ENCODE measurements around the gene MYO1D. TPM values are rescaled to one million over a fixed set of nuclear protein-coding genes. Genes with fewer than 3 reads are reported as not detected.
"Not testable (repeated sequence)": the region's sequence is repeated elsewhere in the genome, so short reads cannot be mapped to it uniquely, and the experiment has no call there.

The MYO1D gene
- total RNA-seq, 1 experiment from 2014 or later = 57.2 TPM

DNA sequence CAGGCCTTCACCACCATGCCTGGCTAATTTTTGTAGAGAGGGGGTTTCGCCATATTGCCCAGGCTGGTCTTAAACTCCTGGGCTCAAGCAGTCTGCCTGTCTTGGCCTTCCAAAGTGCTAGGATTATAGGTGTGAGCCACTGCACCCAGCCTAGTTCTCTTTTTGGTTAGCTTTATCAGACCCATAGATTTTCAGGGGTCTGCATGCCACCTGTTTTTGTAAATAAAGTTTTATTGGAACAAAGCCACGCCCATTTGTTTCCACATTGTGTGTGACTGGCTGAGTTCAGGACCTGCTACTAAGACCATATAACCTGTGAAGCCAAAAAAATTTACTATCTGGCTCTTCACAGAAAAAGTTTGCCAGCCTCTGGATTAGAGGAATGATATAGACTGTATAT is 425.0 kb downstream of the MYO1D start:
- no TSS peak for BruUV-seq (replicated peaks)
- TF ChIP-seq, protein P1, sequence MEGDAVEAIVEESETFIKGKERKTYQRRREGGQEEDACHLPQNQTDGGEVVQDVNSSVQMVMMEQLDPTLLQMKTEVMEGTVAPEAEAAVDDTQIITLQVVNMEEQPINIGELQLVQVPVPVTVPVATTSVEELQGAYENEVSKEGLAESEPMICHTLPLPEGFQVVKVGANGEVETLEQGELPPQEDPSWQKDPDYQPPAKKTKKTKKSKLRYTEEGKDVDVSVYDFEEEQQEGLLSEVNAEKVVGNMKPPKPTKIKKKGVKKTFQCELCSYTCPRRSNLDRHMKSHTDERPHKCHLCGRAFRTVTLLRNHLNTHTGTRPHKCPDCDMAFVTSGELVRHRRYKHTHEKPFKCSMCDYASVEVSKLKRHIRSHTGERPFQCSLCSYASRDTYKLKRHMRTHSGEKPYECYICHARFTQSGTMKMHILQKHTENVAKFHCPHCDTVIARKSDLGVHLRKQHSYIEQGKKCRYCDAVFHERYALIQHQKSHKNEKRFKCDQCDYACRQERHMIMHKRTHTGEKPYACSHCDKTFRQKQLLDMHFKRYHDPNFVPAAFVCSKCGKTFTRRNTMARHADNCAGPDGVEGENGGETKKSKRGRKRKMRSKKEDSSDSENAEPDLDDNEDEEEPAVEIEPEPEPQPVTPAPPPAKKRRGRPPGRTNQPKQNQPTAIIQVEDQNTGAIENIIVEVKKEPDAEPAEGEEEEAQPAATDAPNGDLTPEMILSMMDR (IDR thresholded peaks at IDR 0.05; ENCODE audit: unreplicated experiment) = no peak
- no peak overlapping the region for H3K4me3 Mint-ChIP-seq (ENCODE audit: low read depth, unreplicated experiment)
- H3K27ac Mint-ChIP-seq (ENCODE audit: unreplicated experiment) = no peak overlapping the region
- H3K36me3 Mint-ChIP-seq (ENCODE audit: insufficient read depth, unreplicated experiment) = peaks cover 54% of the 10 kb centered on the region
- no peaks in the 10 kb centered on the region for H3K27me3 Mint-ChIP-seq (ENCODE audit: unreplicated experiment)
- intact Hi-C loops (cut with micrococcal nuclease; ENCODE audit: unreplicated experiment) = no loop called here
- H3K4me1 Mint-ChIP-seq (ENCODE audit: low read depth, unreplicated experiment) = peaks cover 5% of the 10 kb centered on the region
- no peaks in the 10 kb centered on the region for H3K9me3 Mint-ChIP-seq (ENCODE audit: low read depth, unreplicated experiment)
- CTCF ChIA-PET = no interaction called here
- no peak for DNase-seq

DNA sequence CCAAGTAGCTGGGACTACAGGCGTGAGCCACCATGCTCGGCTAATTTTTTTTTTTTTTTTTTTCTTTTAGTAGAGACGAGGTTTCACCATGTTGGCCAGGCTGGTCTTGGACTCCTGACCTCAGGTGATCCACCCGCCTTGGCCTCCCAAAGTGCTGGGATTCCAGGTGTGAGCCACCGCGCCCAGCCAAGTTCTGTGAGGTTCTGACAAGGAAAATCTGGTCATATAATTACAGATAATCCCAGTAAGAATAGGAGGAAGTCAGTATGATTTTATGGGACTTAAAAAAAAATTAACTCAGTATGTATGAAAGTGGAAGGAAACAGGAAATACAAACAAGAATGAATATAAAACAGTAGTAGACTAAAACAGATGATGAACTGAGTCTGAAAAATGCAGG is 426.5 kb downstream of the MYO1D start:
- H3K4me3 Mint-ChIP-seq (ENCODE audit: low read depth, unreplicated experiment); BruUV-seq (replicated peaks); DNase-seq; intact Hi-C loops (cut with micrococcal nuclease; ENCODE audit: unreplicated experiment); H3K9me3 Mint-ChIP-seq (ENCODE audit: low read depth, unreplicated experiment); H3K27me3 Mint-ChIP-seq (ENCODE audit: unreplicated experiment); H3K27ac Mint-ChIP-seq (ENCODE audit: unreplicated experiment): not testable (repeated sequence)
- H3K4me1 Mint-ChIP-seq (ENCODE audit: low read depth, unreplicated experiment) = peaks cover 18% of the 10 kb centered on the region
- peaks cover 67% of the 10 kb centered on the region for H3K36me3 Mint-ChIP-seq (ENCODE audit: insufficient read depth, unreplicated experiment)
- CTCF ChIA-PET = interaction anchor here (0.6 kb wide), 1 partner anchor 15 kb away, joined by 3 read pairs; no protein-coding TSS in a partner anchor

DNA sequence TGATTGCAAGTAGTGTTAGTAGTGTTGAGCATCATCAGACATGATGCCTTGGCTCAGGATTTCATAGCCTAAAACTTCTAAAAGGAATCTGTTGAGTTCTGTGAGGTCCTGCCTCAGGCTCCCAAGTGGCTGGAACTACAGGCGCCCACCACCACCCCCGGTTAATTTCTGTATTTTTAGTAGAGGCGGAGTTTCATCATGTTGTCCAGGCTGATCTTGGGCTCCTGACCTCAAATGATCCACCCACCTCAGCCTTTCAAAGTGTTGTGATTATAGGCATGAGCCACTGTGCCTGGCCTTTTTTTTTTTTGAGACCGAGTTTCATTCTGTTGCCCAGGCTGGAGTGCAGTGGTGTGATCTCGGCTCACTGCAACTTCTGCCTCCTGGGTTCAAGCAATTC is 427.0 kb downstream of the MYO1D start:
- TF ChIP-seq, protein P1 (IDR thresholded peaks at IDR 0.05; ENCODE audit: unreplicated experiment) = no peak
- no peaks in the 10 kb centered on the region for H3K9me3 Mint-ChIP-seq (ENCODE audit: low read depth, unreplicated experiment)
- CTCF ChIA-PET = interaction anchor here (0.6 kb wide), 1 partner anchor 14 kb away, joined by 3 read pairs; no protein-coding TSS in a partner anchor
- H3K36me3 Mint-ChIP-seq (ENCODE audit: insufficient read depth, unreplicated experiment) = peaks cover 71% of the 10 kb centered on the region
- H3K4me1 Mint-ChIP-seq (ENCODE audit: low read depth, unreplicated experiment) = peaks cover 20% of the 10 kb centered on the region
- H3K27ac Mint-ChIP-seq (ENCODE audit: unreplicated experiment) = no peak overlapping the region
- H3K27me3 Mint-ChIP-seq (ENCODE audit: unreplicated experiment) = no peaks in the 10 kb centered on the region
- no TSS peak for BruUV-seq (replicated peaks)
- intact Hi-C loops (cut with micrococcal nuclease; ENCODE audit: unreplicated experiment) = no loop called here
- DNase-seq = no peak
- H3K4me3 Mint-ChIP-seq (ENCODE audit: low read depth, unreplicated experiment) = no peak overlapping the region

DNA sequence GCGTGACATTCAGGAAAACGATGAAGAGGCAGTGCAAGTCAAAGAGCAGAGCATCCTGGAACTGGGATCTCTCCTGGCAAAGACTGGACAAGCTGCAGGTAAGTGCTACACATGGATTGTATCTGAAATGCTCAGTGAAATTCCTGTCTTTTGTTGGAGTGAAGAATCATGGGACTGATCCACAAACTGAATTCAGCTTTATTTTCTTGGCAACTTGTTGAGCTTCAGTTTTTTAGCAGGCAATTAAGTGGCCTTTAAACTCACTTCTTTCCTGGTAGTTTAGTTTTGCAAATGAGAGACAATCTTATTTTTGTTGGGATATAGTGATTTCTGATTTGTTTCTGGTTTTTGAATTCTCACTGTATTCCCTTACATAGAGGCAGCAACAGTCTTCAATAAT is 430.0 kb downstream of the MYO1D start:
- Mint-ChIP-seq H3K27me3 (ENCODE audit: unreplicated experiment) (no peaks in the 10 kb centered on the region), H3K4me3 (ENCODE audit: low read depth, unreplicated experiment) (peak overlapping the region; percentile 89), H3K36me3 (ENCODE audit: insufficient read depth, unreplicated experiment) (peaks cover 78% of the 10 kb centered on the region), H3K27ac (ENCODE audit: unreplicated experiment) (no peak overlapping the region), H3K9me3 (ENCODE audit: low read depth, unreplicated experiment) (no peaks in the 10 kb centered on the region), H3K4me1 (ENCODE audit: low read depth, unreplicated experiment) (peaks cover 20% of the 10 kb centered on the region)
- no TSS peak for BruUV-seq (replicated peaks)
- intact Hi-C loops (cut with micrococcal nuclease; ENCODE audit: unreplicated experiment) = no loop called here
- no peak for DNase-seq
- CTCF ChIA-PET = interaction anchor here (3.5 kb wide), 1 partner anchor 16 kb away, joined by 22 read pairs; no protein-coding TSS in a partner anchor
- TF ChIP-seq, protein P1 (IDR thresholded peaks at IDR 0.05; ENCODE audit: unreplicated experiment) = no peak

DNA sequence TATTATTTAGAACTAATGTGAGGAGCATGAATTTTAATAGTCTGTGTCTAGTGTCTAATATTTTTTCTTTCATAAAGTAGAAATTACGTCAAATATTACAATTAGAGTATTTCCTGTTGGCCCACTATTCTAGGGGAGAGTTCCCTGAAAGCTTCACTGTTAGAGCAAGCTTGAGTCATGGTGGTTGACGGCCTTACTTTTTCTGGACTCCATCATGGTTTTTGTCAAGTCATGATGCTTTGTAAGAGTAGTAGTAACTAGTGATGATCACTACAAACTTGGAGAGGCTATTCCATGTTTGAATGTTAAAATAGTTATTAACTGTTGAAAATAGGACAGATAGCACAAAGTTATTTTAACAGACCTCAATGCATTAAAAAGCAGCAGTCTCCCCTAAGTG is 431.0 kb downstream of the MYO1D start:
- H3K36me3 Mint-ChIP-seq (ENCODE audit: insufficient read depth, unreplicated experiment) = peaks cover 68% of the 10 kb centered on the region
- intact Hi-C loops (cut with micrococcal nuclease; ENCODE audit: unreplicated experiment) = no loop called here
- DNase-seq = no peak
- peak overlapping the region; percentile 48 for H3K27ac Mint-ChIP-seq (ENCODE audit: unreplicated experiment)
- BruUV-seq (replicated peaks) = no TSS peak
- H3K27me3 Mint-ChIP-seq (ENCODE audit: unreplicated experiment) = no peaks in the 10 kb centered on the region
- TF ChIP-seq, protein P1 (IDR thresholded peaks at IDR 0.05; ENCODE audit: unreplicated experiment) = no peak
- H3K4me1 Mint-ChIP-seq (ENCODE audit: low read depth, unreplicated experiment) = peaks cover 20% of the 10 kb centered on the region
- H3K4me3 Mint-ChIP-seq (ENCODE audit: low read depth, unreplicated experiment) = peak overlapping the region; percentile 89
- CTCF ChIA-PET = interaction anchor here (3.5 kb wide), 1 partner anchor 17 kb away, joined by 22 read pairs; no protein-coding TSS in a partner anchor
- no peaks in the 10 kb centered on the region for H3K9me3 Mint-ChIP-seq (ENCODE audit: low read depth, unreplicated experiment)
